ENCODE results near the gene DLG2. TPM values are rescaled to one million over a fixed set of nuclear protein-coding genes. Genes with fewer than 3 reads are reported as not detected.

Gene DLG2
- total RNA-seq, 4 donors from 2014 or later = 11.0 to 34.2 (median 19.8) TPM

GRCh38 chr11:83480811-83481210 lies 2146.3 kb downstream of the DLG2 start:
- H3K4me1 ChIP-seq = no peaks in the 10 kb centered on the region
- no peak for ATAC-seq
- H3K4me3 ChIP-seq = no peak overlapping the region
- no peak overlapping the region for H3K27ac ChIP-seq
- H3K9me3 ChIP-seq = no peaks in the 10 kb centered on the region
- WGBS, 2 donors (ENCODE audit: low coverage in 1 of 2) = 47 to 53% methylated on average over 2 to 3 of the region's 3 CpGs
- TF ChIP-seq POLR2A (IDR thresholded peaks at IDR 0.05) (no peak), CTCF (IDR thresholded peaks at IDR 0.05) (no peak), EP300 (IDR thresholded peaks at IDR 0.05) (no peak), POLR2AphosphoS5 (IDR thresholded peaks at IDR 0.05) (no peak)
- no peaks in the 10 kb centered on the region for H3K27me3 ChIP-seq
- H3K36me3 ChIP-seq = no peaks in the 10 kb centered on the region

GRCh38 chr11:83480251-83480650 lies 2146.9 kb downstream of the DLG2 start:
- Histone ChIP-seq H3K4me3 (no peak overlapping the region), H3K4me1 (no peaks in the 10 kb centered on the region), H3K27ac (no peak overlapping the region), H3K27me3 (no peaks in the 10 kb centered on the region), H3K36me3 (no peaks in the 10 kb centered on the region), H3K9me3 (no peaks in the 10 kb centered on the region)
- 86 to 88% methylated on average over 8 of the region's 8 CpGs for WGBS, 2 donors (ENCODE audit: low coverage in 1 of 2)
- TF ChIP-seq POLR2AphosphoS5 (IDR thresholded peaks at IDR 0.05) (no peak), CTCF (IDR thresholded peaks at IDR 0.05) (no peak), EP300 (IDR thresholded peaks at IDR 0.05) (no peak), POLR2A (IDR thresholded peaks at IDR 0.05) (no peak)
- ATAC-seq = no peak

DNA sequence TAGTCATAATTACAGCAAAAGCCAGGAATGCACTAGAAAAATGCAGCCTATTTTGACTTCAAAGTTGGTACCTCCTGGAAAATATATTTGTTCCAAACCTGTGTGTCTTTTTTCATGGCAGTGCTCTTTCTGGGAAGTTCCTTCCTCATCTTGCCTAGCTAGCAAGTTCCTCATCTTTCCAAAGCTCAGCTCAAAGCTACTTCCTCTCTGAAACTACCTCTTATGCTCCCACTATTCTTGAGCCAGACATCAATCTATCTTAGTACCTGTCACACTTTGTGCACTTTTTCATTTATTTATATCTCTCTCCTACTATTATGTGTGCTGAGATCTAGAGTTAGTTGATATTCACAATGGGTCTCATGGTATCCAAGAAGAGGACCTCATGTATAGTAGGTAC lies 2149.4 kb downstream of the DLG2 start:
- ATAC-seq = no peak
- no peak overlapping the region for H3K27ac ChIP-seq
- H3K36me3 ChIP-seq = no peaks in the 10 kb centered on the region
- TF ChIP-seq POLR2A (IDR thresholded peaks at IDR 0.05) (no peak), POLR2AphosphoS5 (IDR thresholded peaks at IDR 0.05) (no peak), EP300 (IDR thresholded peaks at IDR 0.05) (no peak), CTCF (IDR thresholded peaks at IDR 0.05) (no peak)
- no peaks in the 10 kb centered on the region for H3K27me3 ChIP-seq
- H3K9me3 ChIP-seq = no peaks in the 10 kb centered on the region
- H3K4me1 ChIP-seq = no peaks in the 10 kb centered on the region
- H3K4me3 ChIP-seq = no peak overlapping the region

DNA sequence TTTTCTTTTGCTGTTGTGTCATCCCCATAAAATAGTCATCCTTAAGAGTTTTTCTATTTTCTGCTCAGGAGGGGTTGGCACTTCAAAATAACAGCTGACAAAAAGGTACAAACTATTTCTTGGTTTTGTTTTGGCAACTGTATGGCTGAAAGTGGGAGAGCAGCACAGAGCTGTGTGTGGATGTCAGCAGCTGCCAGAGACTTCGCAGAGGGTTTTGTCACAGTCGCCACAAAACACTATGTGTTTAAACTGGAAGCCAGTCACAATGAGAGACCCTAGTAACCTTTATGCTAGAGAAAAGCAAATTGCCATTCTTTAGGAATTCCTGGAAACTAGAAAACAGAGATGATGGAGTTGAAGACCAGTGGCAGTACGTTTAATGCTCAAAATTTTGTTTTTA lies 2151.4 kb downstream of the DLG2 start:
- TF ChIP-seq POLR2AphosphoS5 (IDR thresholded peaks at IDR 0.05) (no peak), EP300 (IDR thresholded peaks at IDR 0.05) (no peak), POLR2A (IDR thresholded peaks at IDR 0.05) (no peak), CTCF (IDR thresholded peaks at IDR 0.05) (no peak)
- Histone ChIP-seq H3K27ac (no peak overlapping the region), H3K9me3 (no peaks in the 10 kb centered on the region), H3K27me3 (no peaks in the 10 kb centered on the region), H3K36me3 (no peaks in the 10 kb centered on the region), H3K4me3 (no peak overlapping the region), H3K4me1 (no peaks in the 10 kb centered on the region)
- ATAC-seq = no peak
- 47 to 78% methylated on average over 3 of the region's 3 CpGs for WGBS, 2 donors (ENCODE audit: low coverage in 1 of 2)

DNA sequence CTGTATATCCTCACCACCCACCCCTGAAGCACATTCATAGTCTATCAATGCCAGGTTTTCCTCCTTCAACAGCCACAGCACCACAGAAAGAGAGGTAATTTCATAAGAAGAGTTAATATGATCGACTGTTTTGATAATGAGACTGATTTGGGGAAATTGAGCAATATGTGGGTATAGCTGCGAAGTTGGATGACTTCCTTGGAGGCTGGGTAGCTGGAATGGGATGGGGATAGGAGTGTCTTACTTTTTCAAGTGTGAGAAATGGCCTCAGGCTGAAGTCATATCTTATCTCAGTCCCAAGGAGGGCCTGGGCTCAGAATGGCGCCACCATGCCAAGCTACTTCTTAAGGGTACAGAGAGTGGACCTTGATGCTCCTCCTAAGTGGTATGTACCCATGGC lies 2153.4 kb downstream of the DLG2 start:
- no peaks in the 10 kb centered on the region for H3K36me3 ChIP-seq
- H3K4me1 ChIP-seq = no peaks in the 10 kb centered on the region
- WGBS, 2 donors (ENCODE audit: low coverage in 1 of 2) = 79 to 94% methylated on average over 3 of the region's 3 CpGs
- no peaks in the 10 kb centered on the region for H3K9me3 ChIP-seq
- H3K4me3 ChIP-seq = no peak overlapping the region
- H3K27me3 ChIP-seq = no peaks in the 10 kb centered on the region
- H3K27ac ChIP-seq = no peak overlapping the region
- no peak for TF ChIP-seq EP300 (IDR thresholded peaks at IDR 0.05)
- ATAC-seq = no peak

DNA sequence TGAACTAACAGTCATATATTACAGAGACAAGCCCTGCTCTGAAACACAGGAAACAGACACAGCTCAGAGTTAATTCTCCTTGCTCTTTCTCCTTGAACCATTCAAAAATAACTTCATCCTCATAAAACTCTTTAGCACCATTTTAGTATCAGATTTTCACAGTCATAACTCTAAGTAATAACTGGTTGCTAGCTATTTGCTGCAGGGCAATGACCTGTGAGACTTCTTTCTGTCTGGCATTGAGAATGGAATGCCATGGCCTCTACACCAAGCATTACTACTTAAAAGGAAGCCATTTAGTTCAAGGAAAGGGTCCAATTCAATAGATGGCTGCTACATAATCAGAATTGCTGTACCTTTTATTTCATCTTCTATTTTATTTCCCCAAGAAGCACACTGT lies 2154.3 kb downstream of the DLG2 start:
- no peak overlapping the region for H3K27ac ChIP-seq

More for the DNA sequence above, 2154.3 kb downstream of the DLG2 start:
- Histone ChIP-seq H3K4me1 (no peaks in the 10 kb centered on the region), H3K27me3 (no peaks in the 10 kb centered on the region), H3K4me3 (no peak overlapping the region), H3K36me3 (no peaks in the 10 kb centered on the region), H3K9me3 (no peaks in the 10 kb centered on the region)
- no peak for TF ChIP-seq EP300 (IDR thresholded peaks at IDR 0.05)
- TF ChIP-seq POLR2A (IDR thresholded peaks at IDR 0.05) = no peak
- no peak for TF ChIP-seq POLR2AphosphoS5 (IDR thresholded peaks at IDR 0.05)
- TF ChIP-seq CTCF (IDR thresholded peaks at IDR 0.05) = no peak
- no peak for ATAC-seq
